ENCODE measurements around the gene TGFBRAP1.

Gene TGFBRAP1

GRCh38 chr2:105317937-105318336 lies 11.6 kb downstream of the TGFBRAP1 start:
- Histone ChIP-seq H3K36me3 (ENCODE audit: control insufficient read depth, insufficient read depth, low read length) (no peaks in the 10 kb centered on the region), H3K9me3 (ENCODE audit: control insufficient read depth, low read length) (no peaks in the 10 kb centered on the region), H3K4me3 (ENCODE audit: insufficient read depth, low read depth, low read length) (no peak overlapping the region), H3K27ac (ENCODE audit: insufficient read depth, low read depth, low read length, poor library complexity, severe bottlenecking) (no peak overlapping the region), H3K4me1 (ENCODE audit: control insufficient read depth, insufficient read depth, low read length) (no peaks in the 10 kb centered on the region), H3K27me3 (ENCODE audit: control insufficient read depth, insufficient read depth, low read length, poor library complexity, severe bottlenecking) (no peaks in the 10 kb centered on the region)
- WGBS, 2 experiments = 94 to 100% methylated on average over 3 of the region's 3 CpGs

DNA sequence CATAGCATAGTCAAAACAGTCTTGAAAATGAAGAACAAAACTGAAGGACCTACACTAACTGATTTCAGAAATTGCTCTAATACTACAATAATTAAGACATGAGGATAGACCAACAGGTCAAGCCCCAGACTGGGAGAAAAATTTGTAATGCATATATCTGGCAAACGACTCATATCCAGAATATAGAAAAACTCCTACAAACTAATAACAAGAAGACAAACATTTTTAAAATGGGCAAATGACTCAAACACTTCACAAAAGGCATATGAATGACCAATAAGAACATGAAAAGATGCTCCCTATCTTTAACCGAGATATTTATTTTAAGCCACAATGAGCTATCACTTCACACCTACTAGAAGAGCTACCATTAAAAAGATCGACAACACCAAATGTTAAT lies 14.2 kb downstream of the TGFBRAP1 start:
- H3K9me3 ChIP-seq (ENCODE audit: control insufficient read depth, low read length) = no peaks in the 10 kb centered on the region
- H3K27ac ChIP-seq (ENCODE audit: insufficient read depth, low read depth, low read length, poor library complexity, severe bottlenecking) = no peak overlapping the region
- 88% methylated on average over 1 to 3 of the region's 3 CpGs for WGBS, 2 experiments
- no peaks in the 10 kb centered on the region for H3K4me1 ChIP-seq (ENCODE audit: control insufficient read depth, insufficient read depth, low read length)
- H3K36me3 ChIP-seq (ENCODE audit: control insufficient read depth, insufficient read depth, low read length) = no peaks in the 10 kb centered on the region
- no peak overlapping the region for H3K4me3 ChIP-seq (ENCODE audit: insufficient read depth, low read depth, low read length)
- H3K27me3 ChIP-seq (ENCODE audit: control insufficient read depth, insufficient read depth, low read length, poor library complexity, severe bottlenecking) = no peaks in the 10 kb centered on the region

- Histone ChIP-seq H3K27ac (ENCODE audit: insufficient read depth, low read depth, low read length, poor library complexity, severe bottlenecking) (no peak overlapping the region), H3K36me3 (ENCODE audit: control insufficient read depth, insufficient read depth, low read length) (no peaks in the 10 kb centered on the region), H3K4me3 (ENCODE audit: insufficient read depth, low read depth, low read length) (no peak overlapping the region), H3K27me3 (ENCODE audit: control insufficient read depth, insufficient read depth, low read length, poor library complexity, severe bottlenecking) (no peaks in the 10 kb centered on the region), H3K9me3 (ENCODE audit: control insufficient read depth, low read length) (no peaks in the 10 kb centered on the region), H3K4me1 (ENCODE audit: control insufficient read depth, insufficient read depth, low read length) (no peaks in the 10 kb centered on the region)
Observed at GRCh38 chr2:105313877-105314276, 15.7 kb downstream of the TGFBRAP1 start.

GRCh38 chr2:105309147-105309545 lies 20.4 kb downstream of the TGFBRAP1 start:
- H3K9me3 ChIP-seq (ENCODE audit: control insufficient read depth, low read length) = no peaks in the 10 kb centered on the region
- H3K27ac ChIP-seq (ENCODE audit: insufficient read depth, low read depth, low read length, poor library complexity, severe bottlenecking) = no peak overlapping the region
- H3K4me3 ChIP-seq (ENCODE audit: insufficient read depth, low read depth, low read length) = no peak overlapping the region
- H3K36me3 ChIP-seq (ENCODE audit: control insufficient read depth, insufficient read depth, low read length) = peaks cover 9% of the 10 kb centered on the region
- no peaks in the 10 kb centered on the region for H3K27me3 ChIP-seq (ENCODE audit: control insufficient read depth, insufficient read depth, low read length, poor library complexity, severe bottlenecking)
- WGBS, 2 experiments = 82% methylated on average over 4 of the region's 4 CpGs
- no peaks in the 10 kb centered on the region for H3K4me1 ChIP-seq (ENCODE audit: control insufficient read depth, insufficient read depth, low read length)

DNA sequence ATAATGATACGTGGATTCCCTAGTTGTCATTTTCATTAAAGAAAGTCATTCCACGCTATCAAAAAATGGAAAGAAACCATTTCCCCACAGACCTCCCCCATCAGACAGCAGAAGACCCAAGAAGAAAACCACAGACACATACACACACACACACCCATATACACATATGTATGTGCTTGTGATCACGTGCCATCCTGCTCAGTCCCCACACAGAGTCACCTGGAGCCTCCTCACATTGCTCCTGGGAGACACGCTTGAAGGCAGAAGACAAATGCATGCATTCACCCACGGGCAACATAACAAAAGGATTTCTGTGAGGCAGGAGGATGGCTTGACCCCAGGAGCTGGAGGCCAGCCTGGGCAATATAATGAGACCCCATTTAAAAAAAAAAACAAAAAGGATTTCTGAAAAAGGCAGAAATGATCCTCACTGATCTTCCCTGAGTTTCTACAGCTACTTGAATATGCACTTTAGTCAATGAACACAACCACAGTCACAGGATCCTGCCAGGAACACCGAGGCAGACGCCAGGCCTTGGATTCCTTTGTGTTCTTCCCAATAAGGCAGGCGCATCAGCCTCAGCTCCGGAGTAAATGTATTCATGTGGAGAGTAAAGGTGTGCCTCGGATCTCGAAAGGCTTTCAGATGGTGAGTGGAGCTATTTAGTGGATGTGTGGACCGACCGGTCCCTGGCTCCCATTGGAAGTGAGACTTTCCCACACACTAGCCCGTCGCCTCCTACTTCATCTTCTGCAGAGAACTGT lies 21.0 kb downstream of the TGFBRAP1 start:
- 82 to 88% methylated on average over 15 of the region's 15 CpGs for WGBS, 2 experiments
- Histone ChIP-seq H3K4me1 (ENCODE audit: control insufficient read depth, insufficient read depth, low read length) (no peaks in the 10 kb centered on the region), H3K27ac (ENCODE audit: insufficient read depth, low read depth, low read length, poor library complexity, severe bottlenecking) (no peak overlapping the region), H3K27me3 (ENCODE audit: control insufficient read depth, insufficient read depth, low read length, poor library complexity, severe bottlenecking) (no peaks in the 10 kb centered on the region), H3K9me3 (ENCODE audit: control insufficient read depth, low read length) (no peaks in the 10 kb centered on the region), H3K36me3 (ENCODE audit: control insufficient read depth, insufficient read depth, low read length) (peaks cover 9% of the 10 kb centered on the region), H3K4me3 (ENCODE audit: insufficient read depth, low read depth, low read length) (no peak overlapping the region)

DNA sequence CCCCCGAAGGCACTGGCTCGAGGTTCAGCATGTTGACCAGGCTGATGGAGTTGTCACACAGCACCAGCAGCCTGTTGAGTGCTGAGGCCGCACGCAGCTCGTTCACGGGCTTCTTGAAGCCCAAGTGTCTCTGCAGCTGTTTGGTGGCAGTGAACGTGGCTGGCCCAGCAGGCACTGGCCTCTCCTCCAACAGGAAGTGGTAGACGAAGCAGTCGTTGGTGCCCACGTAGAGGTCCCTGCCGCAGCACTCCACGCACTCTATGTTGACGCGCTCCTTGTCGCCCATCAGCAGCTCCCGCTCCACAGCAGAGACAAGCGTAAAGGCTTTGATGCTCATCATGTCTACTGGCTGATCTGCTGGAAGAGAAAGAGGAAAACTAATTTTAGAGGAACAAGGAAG lies 21.6 kb downstream of the TGFBRAP1 start:
- no peaks in the 10 kb centered on the region for H3K27me3 ChIP-seq (ENCODE audit: control insufficient read depth, insufficient read depth, low read length, poor library complexity, severe bottlenecking)
- peaks cover 9% of the 10 kb centered on the region for H3K36me3 ChIP-seq (ENCODE audit: control insufficient read depth, insufficient read depth, low read length)
- H3K9me3 ChIP-seq (ENCODE audit: control insufficient read depth, low read length) = no peaks in the 10 kb centered on the region
- H3K4me3 ChIP-seq (ENCODE audit: insufficient read depth, low read depth, low read length) = no peak overlapping the region
- no peak overlapping the region for H3K27ac ChIP-seq (ENCODE audit: insufficient read depth, low read depth, low read length, poor library complexity, severe bottlenecking)
- no peaks in the 10 kb centered on the region for H3K4me1 ChIP-seq (ENCODE audit: control insufficient read depth, insufficient read depth, low read length)
- WGBS, 2 experiments = 94 to 97% methylated on average over 17 of the region's 17 CpGs

- Histone ChIP-seq H3K4me3 (ENCODE audit: insufficient read depth, low read depth, low read length) (no peak overlapping the region), H3K27ac (ENCODE audit: insufficient read depth, low read depth, low read length, poor library complexity, severe bottlenecking) (no peak overlapping the region), H3K27me3 (ENCODE audit: control insufficient read depth, insufficient read depth, low read length, poor library complexity, severe bottlenecking) (no peaks in the 10 kb centered on the region), H3K9me3 (ENCODE audit: control insufficient read depth, low read length) (no peaks in the 10 kb centered on the region), H3K36me3 (ENCODE audit: control insufficient read depth, insufficient read depth, low read length) (peaks cover 9% of the 10 kb centered on the region), H3K4me1 (ENCODE audit: control insufficient read depth, insufficient read depth, low read length) (no peaks in the 10 kb centered on the region)
- WGBS, 2 experiments = 96 to 97% methylated on average over 19 of the region's 19 CpGs
Observed at GRCh38 chr2:105307550-105307949, 22.0 kb downstream of the TGFBRAP1 start.

- 93 to 96% methylated on average over 7 of the region's 7 CpGs for WGBS, 2 experiments
- H3K9me3 ChIP-seq (ENCODE audit: control insufficient read depth, low read length) = no peaks in the 10 kb centered on the region
- H3K27me3 ChIP-seq (ENCODE audit: control insufficient read depth, insufficient read depth, low read length, poor library complexity, severe bottlenecking) = no peaks in the 10 kb centered on the region
- H3K4me3 ChIP-seq (ENCODE audit: insufficient read depth, low read depth, low read length) = no peak overlapping the region
- H3K4me1 ChIP-seq (ENCODE audit: control insufficient read depth, insufficient read depth, low read length) = no peaks in the 10 kb centered on the region
- no peak overlapping the region for H3K27ac ChIP-seq (ENCODE audit: insufficient read depth, low read depth, low read length, poor library complexity, severe bottlenecking)
- H3K36me3 ChIP-seq (ENCODE audit: control insufficient read depth, insufficient read depth, low read length) = peaks cover 9% of the 10 kb centered on the region
Observed at GRCh38 chr2:105307146-105307545, 22.4 kb downstream of the TGFBRAP1 start.

DNA sequence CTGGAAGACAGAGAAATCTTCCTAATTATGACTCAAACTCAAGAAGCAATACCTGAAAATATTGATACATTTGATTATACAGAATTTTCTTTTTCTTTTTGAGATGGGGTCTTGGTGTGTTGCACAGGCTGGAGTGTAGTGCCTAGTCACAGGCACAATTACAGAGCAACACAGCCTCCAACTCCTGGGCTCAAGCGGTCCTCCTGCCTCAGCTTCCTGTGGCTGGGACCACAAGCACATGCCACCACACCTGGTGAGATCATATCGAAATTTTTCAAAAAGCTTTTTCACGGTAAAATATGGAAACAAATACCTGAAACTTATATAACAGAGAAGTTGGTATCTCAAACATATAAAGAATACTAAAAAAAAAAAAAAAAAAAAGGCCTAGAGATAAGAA lies 27.9 kb downstream of the TGFBRAP1 start:
- Histone ChIP-seq H3K27me3 (ENCODE audit: control insufficient read depth, insufficient read depth, low read length, poor library complexity, severe bottlenecking) (no peaks in the 10 kb centered on the region), H3K4me1 (ENCODE audit: control insufficient read depth, insufficient read depth, low read length) (no peaks in the 10 kb centered on the region), H3K4me3 (ENCODE audit: insufficient read depth, low read depth, low read length) (no peak overlapping the region), H3K9me3 (ENCODE audit: control insufficient read depth, low read length) (no peaks in the 10 kb centered on the region), H3K27ac (ENCODE audit: insufficient read depth, low read depth, low read length, poor library complexity, severe bottlenecking) (no peak overlapping the region), H3K36me3 (ENCODE audit: control insufficient read depth, insufficient read depth, low read length) (no peaks in the 10 kb centered on the region)
- WGBS, 2 experiments = 92 to 98% methylated on average over 2 to 3 of the region's 3 CpGs

- Histone ChIP-seq H3K9me3 (ENCODE audit: control insufficient read depth, low read length) (no peaks in the 10 kb centered on the region), H3K36me3 (ENCODE audit: control insufficient read depth, insufficient read depth, low read length) (no peaks in the 10 kb centered on the region), H3K27ac (ENCODE audit: insufficient read depth, low read depth, low read length, poor library complexity, severe bottlenecking) (no peak overlapping the region), H3K27me3 (ENCODE audit: control insufficient read depth, insufficient read depth, low read length, poor library complexity, severe bottlenecking) (no peaks in the 10 kb centered on the region), H3K4me1 (ENCODE audit: control insufficient read depth, insufficient read depth, low read length) (no peaks in the 10 kb centered on the region), H3K4me3 (ENCODE audit: insufficient read depth, low read depth, low read length) (no peak overlapping the region)
- WGBS, 2 experiments = 91 to 94% methylated on average over 5 of the region's 5 CpGs
Observed at GRCh38 chr2:105299290-105299689, 30.2 kb downstream of the TGFBRAP1 start.

- no peaks in the 10 kb centered on the region for H3K9me3 ChIP-seq (ENCODE audit: control insufficient read depth, low read length)
- no peaks in the 10 kb centered on the region for H3K27me3 ChIP-seq (ENCODE audit: control insufficient read depth, insufficient read depth, low read length, poor library complexity, severe bottlenecking)
- no peak overlapping the region for H3K4me3 ChIP-seq (ENCODE audit: insufficient read depth, low read depth, low read length)
- WGBS, 2 experiments = 88 to 92% methylated on average over 3 of the region's 3 CpGs
- no peaks in the 10 kb centered on the region for H3K4me1 ChIP-seq (ENCODE audit: control insufficient read depth, insufficient read depth, low read length)
- no peaks in the 10 kb centered on the region for H3K36me3 ChIP-seq (ENCODE audit: control insufficient read depth, insufficient read depth, low read length)
- no peak overlapping the region for H3K27ac ChIP-seq (ENCODE audit: insufficient read depth, low read depth, low read length, poor library complexity, severe bottlenecking)
Observed at GRCh38 chr2:105298017-105298416, 31.5 kb downstream of the TGFBRAP1 start.
